Adrenal gland (tissue), 12 donors: ENCODE data around the gene VENTX. TPM values are rescaled to one million over a fixed set of nuclear protein-coding genes. Genes with fewer than 3 reads are reported as not detected.

Experiments used
- DNase-seq, 7 donors: peaks; one replicate each; pipeline ENCODE4 v3.0.0-alpha.2; 2019 to 2020
- H3K27ac ChIP-seq, 5 donors: fragments of 200-600 bp; sonication (generic) in 4 of 5; 1 replicate in 3 of 5; 2 replicates in 2 of 5; pipeline versions ENCODE4 v1.5.1 to v1.8.0; 2016 to 2020; ENCODE audit warnings: mild to moderate bottlenecking in 1 of 5
- H3K27me3 ChIP-seq: fragments of 200-600 bp; 2 replicates; pipeline ENCODE4 v1.8.0; 2021
- H3K36me3 ChIP-seq, 2 donors: fragments of 200-600 bp; replicated peaks in 1 of 2; 1 replicate in 1 of 2; 2 replicates in 1 of 2; pipeline versions ENCODE4 v1.5.1 to v1.8.0; 2018 to 2022
- H3K4me1 ChIP-seq, 2 donors: fragments of 200-600 bp; replicated peaks in 1 of 2; 1 replicate in 1 of 2; 2 replicates in 1 of 2; pipeline versions ENCODE4 v1.5.1 to v1.8.0; 2018 to 2021
- H3K4me3 ChIP-seq, 4 donors: fragments of 200-600 bp; sonication (generic) in 3 of 4; one replicate each; pipeline ENCODE4 v1.5.1; 2016 to 2018
- H3K9me3 ChIP-seq, 3 donors: fragments of 200-600 bp; sonication (generic) in 1 of 3; replicated peaks in 1 of 3; 1 replicate in 2 of 3; 2 replicates in 1 of 3; pipeline versions ENCODE4 v1.5.1 to v1.8.0; 2016 to 2021
- CTCF ChIP-seq, 6 experiments: fragments of 450-650 bp in 4 of 6; fragments of 200-600 bp in 2 of 6; sonication (generic) in 1 of 6; IDR thresholded peaks; 1 replicate in 5 of 6; 2 replicates in 1 of 6; pipeline versions ENCODE4 v1.5.1 to v1.8.0; 2016 to 2021; ENCODE audit warnings: antibody characterized with exemption in 6 of 6, mild to moderate bottlenecking in 2 of 6, moderate library complexity in 1 of 6
- POLR2A ChIP-seq, 2 donors: fragments of 450-650 bp; IDR thresholded peaks; one replicate each; pipeline ENCODE4 v1.6.1; 2017; ENCODE audit warnings: antibody characterized with exemption in 2 of 2, mild to moderate bottlenecking in 2 of 2, moderate library complexity in 1 of 2
- WGBS, 4 donors: extraction: QIAGEN DNeasy Blood & Tissue Kit in 2 of 4; methylation state at CpG; one replicate each; pipeline versions ENCODE4 v1.1.5 to v1.1.7; 2013 to 2017; 5-methylcytosine and 5-hydroxymethylcytosine counted together
- intact Hi-C, 2 donors: fragments of 100-400 bp; cut with DNase I; formaldehyde crosslinking; loops; one replicate each; pipeline versions ENCODE4 v1.14.1 to v1.15.0; 2022 to 2023
- polyA plus RNA-seq, 3 donors: library from polyadenylated mRNA; stranded (reverse); fragments of 200-250 nt in 2 of 3; fragments of 350-450 nt in 1 of 3; fragmentation: Illumina TruSeq in 1 of 3; extraction: RNeasy Lipid Tissue Mini Kit (QIAGEN cat#74804) in 1 of 3; gene quantifications; one replicate each; pipeline ENCODE4 v1.2.3, GENCODE V29; 2013 to 2014
- total RNA-seq, 9 donors: library from RNA; depleted of rRNA in 4 of 9; stranded (reverse); fragments of >200 nt in 4 of 9; fragments of 120-200 nt in 1 of 9; fragmentation: NEBNext Ultra II Directional in 1 of 9; extraction: Animal tissue kit (Norgen Biotek cat#: 25700) in 1 of 9; gene quantifications; one replicate each; pipeline versions ENCODE4 v1.1.0 to v1.2.4, GENCODE V29; 2013 to 2023
- donor health status: healthy with polysubstance abuse.
- donor health status: Bipolar disorder and iron deficiency.
- donor health status: DM: yes; HTN: yes; CAD: no.
- donor health status: DM: no; HTN: no; CAD: no.
- donor health status: DM: no; HTN: no; CAD: no.
- donor health status: DM: yes; HTN: yes; CAD: no.

The VENTX gene
- total and polyA plus RNA-seq, 12 donors = 0.06 to 4.4 (median 1.4) TPM

GRCh38 chr10:133206356-133207040 lies 31.2 kb upstream of the VENTX start:
- no peak for TF ChIP-seq POLR2A (IDR thresholded peaks at IDR 0.05)
- TF ChIP-seq CTCF (IDR thresholded peaks at IDR 0.05) = no peak
- intact Hi-C loops = no loop called here
- Histone ChIP-seq H3K4me1 (no peaks in the 10 kb centered on the region), H3K4me3 (no peak overlapping the region), H3K27me3 (no peaks in the 10 kb centered on the region), H3K9me3 (no peaks in the 10 kb centered on the region), H3K36me3 (no peaks in the 10 kb centered on the region), H3K27ac (no peak overlapping the region)
- 77 to 89% (median 83%) methylated on average over 15 to 17 of the region's 17 CpGs for WGBS, 4 donors
- DNase-seq = no peak

GRCh38 chr10:133207041-133207600 lies 30.5 kb upstream of the VENTX start:
- H3K9me3 ChIP-seq = no peaks in the 10 kb centered on the region
- no peaks in the 10 kb centered on the region for H3K4me1 ChIP-seq
- TF ChIP-seq POLR2A (IDR thresholded peaks at IDR 0.05) = no peak
- no peak for TF ChIP-seq CTCF (IDR thresholded peaks at IDR 0.05)
- WGBS, 4 donors = 83 to 93% (median 91%) methylated on average over 14 to 36 of the region's 36 CpGs
- no peaks in the 10 kb centered on the region for H3K27me3 ChIP-seq
- no peak overlapping the region for H3K27ac ChIP-seq
- DNase-seq = no peak
- no peaks in the 10 kb centered on the region for H3K36me3 ChIP-seq
- intact Hi-C loops = no loop called here
- H3K4me3 ChIP-seq = no peak overlapping the region

GRCh38 chr10:133207627-133208026 lies 30.0 kb upstream of the VENTX start:
- Histone ChIP-seq H3K4me1 (no peaks in the 10 kb centered on the region), H3K27ac (no peak overlapping the region), H3K27me3 (no peaks in the 10 kb centered on the region), H3K9me3 (no peaks in the 10 kb centered on the region), H3K36me3 (no peaks in the 10 kb centered on the region), H3K4me3 (no peak overlapping the region)
- 79 to 89% (median 81%) methylated on average over 17 of the region's 17 CpGs; no CpG with 5 or more reads in 1 of the 4 donors for WGBS, 4 donors
- intact Hi-C loops = no loop called here
- no peak for DNase-seq
- no peak for TF ChIP-seq POLR2A (IDR thresholded peaks at IDR 0.05)

GRCh38 chr10:133208466-133208865 lies 29.2 kb upstream of the VENTX start:
- TF ChIP-seq CTCF (IDR thresholded peaks at IDR 0.05) (no peak), POLR2A (IDR thresholded peaks at IDR 0.05) (no peak)
- Histone ChIP-seq H3K9me3 (no peaks in the 10 kb centered on the region), H3K27me3 (no peaks in the 10 kb centered on the region), H3K27ac (no peak overlapping the region), H3K36me3 (no peaks in the 10 kb centered on the region), H3K4me3 (no peak overlapping the region), H3K4me1 (no peaks in the 10 kb centered on the region)
- no peak for DNase-seq
- intact Hi-C loops = no loop called here
- 86 to 93% (median 91%) methylated on average over 8 to 18 of the region's 18 CpGs for WGBS, 4 donors

- intact Hi-C loops = no loop called here
- TF ChIP-seq POLR2A (IDR thresholded peaks at IDR 0.05) (no peak), CTCF (IDR thresholded peaks at IDR 0.05) (no peak)
- WGBS, 4 donors = 92 to 97% (median 94%) methylated on average over 14 of the region's 14 CpGs
- Histone ChIP-seq H3K4me3 (no peak overlapping the region), H3K27ac (no peak overlapping the region), H3K4me1 (no peaks in the 10 kb centered on the region), H3K9me3 (no peaks in the 10 kb centered on the region), H3K27me3 (no peaks in the 10 kb centered on the region), H3K36me3 (no peaks in the 10 kb centered on the region)
- no peak for DNase-seq
Observed at GRCh38 chr10:133209117-133209516, 28.5 kb upstream of the VENTX start.
